Fibroblast of gingiva (primary cell): ENCODE results near the gene CHST8.

Experiments used
- DNase-seq: peaks from one replicate; pipeline ENCODE4 v3.0.0-alpha.2; 2011; ENCODE audit warnings: low read depth

CHST8 gene

DNA sequence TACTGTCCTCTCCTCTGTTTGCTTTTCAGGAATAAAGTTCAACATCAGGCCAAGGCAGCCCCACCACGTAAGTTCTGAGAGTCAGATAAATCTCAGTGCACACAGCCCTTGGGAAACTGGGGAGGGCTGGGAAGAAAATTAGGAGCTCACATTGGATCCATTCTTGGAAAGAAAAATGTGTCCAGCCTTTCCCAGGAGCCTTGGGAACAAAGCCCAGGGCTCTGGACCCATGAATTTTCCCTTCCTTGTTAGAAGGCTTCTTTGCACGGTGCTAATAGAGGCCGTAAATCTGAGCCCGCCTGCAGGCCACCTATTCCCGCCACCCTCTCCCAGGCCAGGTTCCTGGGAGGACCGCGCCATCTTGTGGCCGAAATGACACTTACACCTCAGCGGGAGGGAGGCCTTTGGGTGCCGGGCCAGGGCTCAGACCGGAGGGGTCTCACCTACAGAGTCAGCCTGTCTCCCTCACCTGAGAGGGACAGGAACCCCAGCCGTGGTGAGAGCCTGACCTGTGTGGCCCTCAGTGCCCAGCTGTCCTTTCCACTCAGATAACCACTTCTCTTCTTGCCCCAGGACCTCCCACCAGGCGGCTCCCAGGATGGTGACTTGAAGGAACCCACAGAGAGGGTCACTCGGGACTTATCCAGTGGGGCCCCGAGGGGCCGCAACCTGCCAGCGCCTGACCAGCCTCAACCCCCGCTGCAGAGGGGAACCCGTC, 149.8 kb downstream of the CHST8 start:
- DNase-seq: peak; percentile 43

- no peak for DNase-seq
Observed at GRCh38 chr19:33772102-33772857, 150.5 kb downstream of the CHST8 start.

GRCh38 chr19:33772858-33773180, 151.1 kb downstream of the CHST8 start:
- no peak for DNase-seq

DNA sequence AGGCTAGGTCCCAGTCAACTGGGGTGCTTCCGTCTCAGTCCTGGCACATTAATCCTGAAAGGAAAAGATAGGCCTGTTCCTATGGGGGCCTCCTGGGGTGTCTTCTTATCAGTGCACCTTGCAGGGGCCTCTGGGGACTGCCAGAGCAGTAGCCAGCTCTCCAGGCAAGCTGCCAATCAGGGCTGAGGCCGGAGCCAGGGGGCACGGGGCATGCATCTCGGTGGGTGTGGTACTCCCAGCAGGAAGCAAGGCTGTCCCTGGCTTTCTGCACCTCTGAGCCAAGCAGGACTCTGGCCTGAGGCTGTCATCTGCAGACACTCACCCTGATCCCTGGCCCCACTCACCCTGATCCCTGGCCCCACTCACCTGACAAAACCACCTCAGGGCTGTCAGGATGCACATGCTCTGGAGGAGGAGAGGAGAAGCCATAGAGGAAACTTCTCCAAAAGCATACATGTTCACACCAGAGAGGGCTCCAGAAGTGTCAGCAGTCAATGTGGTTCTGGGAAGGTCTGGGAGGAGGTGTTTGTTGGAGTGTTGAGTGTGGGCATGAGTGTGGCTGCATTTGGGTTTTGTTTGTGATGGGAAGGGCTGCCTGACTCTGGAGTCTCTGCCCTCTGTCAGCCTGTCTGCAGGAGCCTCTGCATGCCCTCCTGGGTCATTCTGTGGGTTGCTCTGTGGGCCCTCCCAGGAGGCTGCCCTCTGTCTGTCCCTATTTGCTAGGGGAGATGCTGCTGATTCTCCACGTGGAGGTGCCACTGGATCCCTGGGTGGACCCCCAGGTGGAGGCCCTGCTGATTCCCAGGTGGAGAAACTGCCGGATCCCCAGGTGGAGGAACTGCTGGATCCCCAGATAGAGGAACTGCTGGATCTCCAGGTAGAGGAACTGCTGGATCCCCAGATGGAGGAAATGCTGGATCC, 152.2 kb downstream of the CHST8 start:
- no peak for DNase-seq

- no peak for DNase-seq
Observed at GRCh38 chr19:33774751-33775150, 153.0 kb downstream of the CHST8 start.

GRCh38 chr19:33775731-33776487, 154.2 kb downstream of the CHST8 start:
- no peak for DNase-seq

DNA sequence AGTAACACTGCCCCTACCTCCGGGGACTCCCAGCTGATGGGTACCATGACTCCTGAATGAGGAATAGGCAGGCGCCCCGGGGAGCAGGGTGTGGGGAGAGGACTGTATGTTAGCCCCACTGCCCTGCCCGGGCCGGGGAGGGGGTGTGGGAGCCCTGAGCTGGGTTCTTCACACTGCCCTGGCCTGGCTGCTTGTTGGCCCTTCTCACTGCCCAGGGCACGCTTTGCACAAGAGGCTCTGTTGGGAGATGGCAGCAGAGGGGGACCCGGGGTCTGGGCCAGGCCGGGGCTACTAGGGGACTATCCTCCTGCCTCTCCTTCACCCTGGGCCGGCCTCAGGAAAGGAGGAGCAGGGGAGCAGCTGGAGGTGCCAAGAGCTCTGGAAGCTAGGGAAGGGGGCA, 155.6 kb downstream of the CHST8 start:
- no peak for DNase-seq

DNA sequence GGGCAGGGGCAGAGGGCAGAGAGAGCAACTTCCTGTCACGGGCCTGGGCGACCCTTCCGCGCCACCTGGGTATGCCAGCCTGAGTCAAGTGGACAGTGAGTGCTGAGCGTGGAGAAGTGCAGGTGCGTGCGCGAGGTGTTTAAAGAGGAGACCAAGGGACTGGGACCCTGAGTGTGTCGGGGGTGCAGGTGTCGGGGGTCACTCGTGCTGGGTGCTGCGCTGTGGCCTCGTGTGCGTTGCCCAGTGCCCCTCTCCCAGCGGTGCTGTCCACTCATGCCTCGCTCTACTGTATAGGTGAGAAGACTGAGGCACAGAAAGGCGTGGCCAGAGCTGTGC, 156.0 kb downstream of the CHST8 start:
- DNase-seq: no peak

- DNase-seq: peak; percentile 49
Observed at GRCh38 chr19:33778089-33778791, 156.5 kb downstream of the CHST8 start.

- no peak for DNase-seq
Observed at GRCh38 chr19:33779849-33780248, 158.1 kb downstream of the CHST8 start.

GRCh38 chr19:33780251-33780650, 158.5 kb downstream of the CHST8 start:
- DNase-seq: no peak

- no peak for DNase-seq
Observed at GRCh38 chr19:33780746-33781145, 159.0 kb downstream of the CHST8 start.

- no peak for DNase-seq
Observed at GRCh38 chr19:33781415-33781935, 159.7 kb downstream of the CHST8 start.

- DNase-seq: no peak
Observed at GRCh38 chr19:33781996-33782395, 160.2 kb downstream of the CHST8 start.

- DNase-seq: no peak
Observed at GRCh38 chr19:33784432-33784831, 162.7 kb downstream of the CHST8 start.

- DNase-seq: no peak
Observed at GRCh38 chr19:33785795-33786194, 164.0 kb downstream of the CHST8 start.

DNA sequence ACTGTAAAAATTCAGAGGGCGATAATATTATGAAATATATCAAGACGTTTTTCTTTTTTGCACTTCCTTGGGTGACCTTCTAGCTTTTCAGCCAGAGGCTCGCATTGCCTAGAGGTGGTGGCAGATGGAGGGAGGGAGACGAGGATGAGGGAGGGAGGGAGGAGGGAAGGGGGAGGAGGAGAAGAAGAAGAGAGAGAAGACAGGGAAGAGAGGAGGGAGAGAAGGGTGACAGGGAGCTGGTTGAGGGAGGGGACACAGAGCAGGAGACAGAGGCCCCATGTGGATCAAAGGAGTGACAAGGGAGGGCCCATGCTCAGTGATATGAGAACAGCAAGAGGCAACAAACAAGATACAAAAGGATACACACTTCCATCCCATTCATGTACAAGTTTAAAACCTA, 166.9 kb downstream of the CHST8 start:
- no peak for DNase-seq

- DNase-seq: no peak
Observed at GRCh38 chr19:33789344-33789743, 167.6 kb downstream of the CHST8 start.

DNA sequence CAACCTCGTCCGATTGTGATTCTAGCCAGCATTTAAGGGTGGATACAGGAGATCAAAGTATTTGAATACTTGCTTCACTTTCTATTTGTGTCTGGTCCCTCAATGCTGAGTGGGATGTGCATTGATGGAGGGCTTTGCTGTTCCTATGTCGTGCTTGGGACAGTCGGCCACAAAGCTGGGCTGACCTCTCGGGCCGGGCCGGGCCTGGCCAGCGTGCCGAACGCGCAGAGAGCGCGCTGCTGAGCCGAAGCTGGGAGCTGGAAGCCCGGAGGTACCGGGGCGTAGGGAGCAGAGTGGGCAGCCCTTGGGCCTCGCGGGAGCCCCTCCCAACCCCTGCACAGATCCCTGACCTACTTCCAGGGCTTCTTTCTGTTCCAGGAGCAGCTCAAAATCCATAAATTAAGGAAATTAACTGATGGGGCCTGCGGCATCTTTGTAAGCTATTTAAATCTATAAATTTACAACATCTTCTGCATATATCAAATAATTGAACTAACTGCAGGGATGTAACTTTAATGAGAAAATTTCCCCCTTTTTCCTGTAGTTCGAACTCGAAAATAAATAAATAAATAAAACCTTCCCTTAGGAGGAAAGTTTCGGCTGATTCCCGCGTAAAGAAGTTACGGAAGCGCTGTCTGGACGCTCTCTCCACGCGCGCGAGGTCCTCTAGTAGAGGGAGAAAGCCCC, 173.1 kb downstream of the CHST8 start:
- peak; percentile 19 for DNase-seq

DNA sequence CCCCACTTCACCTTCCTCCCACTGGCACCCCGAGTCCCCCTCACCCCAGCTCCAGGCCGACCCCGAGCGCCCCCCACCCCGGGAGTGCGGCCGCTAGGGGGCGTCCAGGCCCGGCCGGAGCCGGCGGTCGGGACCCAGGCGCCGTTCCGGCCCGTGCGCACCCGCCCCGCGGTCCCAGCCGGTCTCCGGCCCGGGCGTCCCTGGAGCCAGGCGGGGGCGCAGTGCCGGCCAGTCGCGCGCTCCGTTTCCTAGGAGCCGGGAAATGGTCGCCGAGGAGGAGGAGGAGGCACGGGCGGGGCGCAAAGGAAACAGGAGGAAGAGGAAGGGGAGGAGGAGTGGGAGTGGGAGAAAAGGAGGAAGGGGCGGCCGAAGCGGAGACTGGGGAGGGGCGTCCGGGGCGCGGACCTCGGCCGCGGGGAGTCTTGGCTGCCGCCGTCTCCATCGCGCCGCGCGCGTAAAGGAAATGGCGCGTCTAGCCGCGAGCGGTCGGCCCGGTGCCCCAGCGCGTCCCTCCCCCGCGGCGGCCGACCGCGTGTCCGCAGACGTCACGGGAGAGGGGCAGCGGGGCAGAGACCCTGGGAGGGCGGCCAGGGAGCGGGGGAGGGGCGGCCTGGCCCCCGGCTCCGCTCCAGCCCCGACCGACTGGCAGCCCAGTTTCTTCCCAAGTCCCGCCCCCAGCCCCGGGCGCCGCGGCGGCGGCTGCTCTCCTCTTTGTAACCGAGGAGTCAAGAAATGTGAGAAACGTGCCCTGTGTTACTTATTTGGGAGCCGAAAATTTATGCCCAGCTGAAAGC, 173.8 kb downstream of the CHST8 start:
- peak; percentile 86 for DNase-seq
